HepG2 (cell line): ENCODE results near the gene SEC16A. TPM values are rescaled to one million over a fixed set of nuclear protein-coding genes. Genes with fewer than 3 reads are reported as not detected.

Experiments
- CHCHD3 ChIP-seq: sonication (generic); formaldehyde crosslinking; IDR thresholded peaks from 2 replicates; pipeline ENCODE4 v1.8.0; 2022; ENCODE audit warnings: mild to moderate bottlenecking, missing genetic modification reagents, moderate library complexity
- EP300 ChIP-seq, 3 experiments: sonication (generic) in 1 of 3; formaldehyde crosslinking in 1 of 3; IDR thresholded peaks; 2 replicates each; pipeline versions ENCODE4 v1.5.1 to v1.6.1; 2011 to 2020; ENCODE audit warnings: low read depth in 2 of 3, low read length in 2 of 3, borderline replicate concordance in 1 of 3, improper control_type of control experiment in 1 of 3, mild to moderate bottlenecking in 1 of 3, missing genetic modification reagents in 1 of 3, moderate library complexity in 1 of 3
- GATAD2A ChIP-seq: IDR thresholded peaks from 2 replicates; pipeline ENCODE4 v1.6.1; 2016
- GPBP1L1 ChIP-seq: sonication (generic); formaldehyde crosslinking; IDR thresholded peaks from 2 replicates; pipeline ENCODE4 v1.5.0; 2020; ENCODE audit warnings: mild to moderate bottlenecking, missing genetic modification reagents
- HNRNPL ChIP-seq: fragments of 200-400 bp; formaldehyde crosslinking; IDR thresholded peaks from 2 replicates; pipeline ENCODE4 v1.6.1; 2017; ENCODE audit warnings: mild to moderate bottlenecking, low read depth, low read length
- ISL2 ChIP-seq: sonication (generic); formaldehyde crosslinking; IDR thresholded peaks from 2 replicates; pipeline ENCODE4 v1.5.0; 2020; ENCODE audit warnings: missing genetic modification reagents
- SAP130 ChIP-seq: IDR thresholded peaks from 2 replicates; pipeline ENCODE4 v1.6.1; 2016; ENCODE audit warnings: low read depth
- SOX13 ChIP-seq, 3 experiments: fragments of 450-650 bp in 1 of 3; sonication (generic) in 1 of 3; formaldehyde crosslinking in 1 of 3; IDR thresholded peaks in 2 of 3; conservative IDR thresholded peaks in 1 of 3; 2 replicates each; pipeline versions ENCODE4 v1.5.0 to v1.6.1; 2016 to 2020; ENCODE audit warnings: antibody characterized with exemption in 1 of 3, mild to moderate bottlenecking in 1 of 3, missing compliant biosample characterization in 1 of 3, missing genetic modification reagents in 1 of 3, moderate library complexity in 1 of 3
- SUZ12 ChIP-seq: fragments of 150-350 bp; IDR thresholded peaks from 2 replicates; pipeline ENCODE4 v1.6.1; 2014; ENCODE audit warnings: low read depth, low read length
- ZNF234 ChIP-seq: sonication (generic); formaldehyde crosslinking; conservative IDR thresholded peaks from 2 replicates; pipeline ENCODE4 v1.5.1; 2020; ENCODE audit warnings: mild to moderate bottlenecking, missing genetic modification reagents
- ZNF772 ChIP-seq: sonication (generic); formaldehyde crosslinking; IDR thresholded peaks from 2 replicates; pipeline ENCODE4 v1.5.0; 2020; ENCODE audit warnings: mild to moderate bottlenecking, missing genetic modification reagents
- ZSCAN12 ChIP-seq: sonication (generic); formaldehyde crosslinking; IDR thresholded peaks from 2 replicates; pipeline ENCODE4 v1.9.0; 2021; ENCODE audit warnings: mild to moderate bottlenecking, missing genetic modification reagents
- ZSCAN29 ChIP-seq: sonication (generic); formaldehyde crosslinking; conservative IDR thresholded peaks from 2 replicates; pipeline ENCODE4 v1.4.0; 2020; ENCODE audit warnings: mild to moderate bottlenecking, missing genetic modification reagents
- polyA plus RNA-seq, 8 experiments: library from polyadenylated mRNA; depleted of rRNA in 3 of 8; stranded (reverse) in 7 of 8; unstranded in 1 of 8; fragments of >200 nt; fragmentation: Illumina TruSeq in 4 of 8; extraction: Trizol in 4 of 8; gene quantifications; 2 replicates each; pipeline versions ENCODE4 v1.2.1 to v1.2.3, GENCODE V29; 2011 to 2016; ENCODE audit warnings: low read depth in 4 of 8, missing spikeins in 1 of 8, mixed read lengths in 1 of 8; ENCODE audit not compliant: insufficient read depth in 1 of 8
- total RNA-seq, 5 experiments: library from RNA; depleted of rRNA; stranded (reverse); fragments of >200 nt; fragmentation: Illumina TruSeq; extraction: Trizol; gene quantifications; 2 replicates each; pipeline ENCODE4 v1.2.3, GENCODE V29; 2016; ENCODE audit warnings: low read depth in 1 of 5
- TF ChIP-seq, protein P1 (sequence below), 2 experiments: fragments of 450-650 bp in 1 of 2; sonication (generic) in 1 of 2; formaldehyde crosslinking in 1 of 2; IDR thresholded peaks; 2 replicates each; pipeline versions ENCODE4 v1.6.1 to v1.8.0; 2016 to 2022; ENCODE audit warnings: antibody characterized with exemption in 1 of 2, mild to moderate bottlenecking in 1 of 2, missing genetic modification reagents in 1 of 2
- TF ChIP-seq, protein P2 (sequence below): sonication (generic); formaldehyde crosslinking; IDR thresholded peaks from 2 replicates; pipeline ENCODE4 v1.4.0; 2020; ENCODE audit warnings: mild to moderate bottlenecking, missing genetic modification reagents

SEC16A gene
- total and polyA plus RNA-seq, 2 of the 13 experiments (the other 11 are each of a cell fraction or from before 2014, with no cell fraction given): 15.9 to 18.9 TPM

DNA sequence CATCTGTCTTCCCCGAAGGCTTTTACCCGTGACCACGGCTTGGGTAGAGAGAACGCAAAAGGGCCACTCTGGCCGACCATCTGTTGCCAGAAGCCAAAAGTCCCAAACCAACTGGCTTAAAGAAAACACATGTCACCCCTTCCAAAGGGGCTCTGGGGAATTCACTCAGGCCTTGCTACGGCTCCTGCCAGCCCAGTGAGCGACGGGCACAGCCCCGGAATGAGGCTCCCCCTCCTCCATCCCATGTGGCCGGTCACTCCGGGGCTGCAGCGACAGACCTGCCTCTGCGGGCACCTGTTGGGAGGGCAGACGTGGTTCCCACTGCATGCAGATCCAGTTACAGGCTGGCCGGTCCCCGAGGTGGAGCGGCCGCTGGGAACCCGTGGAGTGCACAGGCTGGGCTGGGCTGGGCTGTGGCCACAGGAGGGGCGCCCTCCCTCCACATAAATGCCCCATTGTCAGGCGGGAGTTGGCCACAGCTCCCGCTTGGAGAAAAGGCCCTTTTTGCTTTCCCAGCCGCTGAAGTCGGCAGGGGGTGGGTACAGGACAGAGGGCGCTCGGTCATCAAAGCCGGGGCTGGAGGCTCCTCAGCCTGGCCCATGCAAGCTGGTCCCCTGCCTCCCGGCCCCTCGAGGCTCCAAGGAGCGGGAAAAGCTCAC, 43.1 kb upstream of the SEC16A start (continued):
- TF ChIP-seq, protein P1, sequence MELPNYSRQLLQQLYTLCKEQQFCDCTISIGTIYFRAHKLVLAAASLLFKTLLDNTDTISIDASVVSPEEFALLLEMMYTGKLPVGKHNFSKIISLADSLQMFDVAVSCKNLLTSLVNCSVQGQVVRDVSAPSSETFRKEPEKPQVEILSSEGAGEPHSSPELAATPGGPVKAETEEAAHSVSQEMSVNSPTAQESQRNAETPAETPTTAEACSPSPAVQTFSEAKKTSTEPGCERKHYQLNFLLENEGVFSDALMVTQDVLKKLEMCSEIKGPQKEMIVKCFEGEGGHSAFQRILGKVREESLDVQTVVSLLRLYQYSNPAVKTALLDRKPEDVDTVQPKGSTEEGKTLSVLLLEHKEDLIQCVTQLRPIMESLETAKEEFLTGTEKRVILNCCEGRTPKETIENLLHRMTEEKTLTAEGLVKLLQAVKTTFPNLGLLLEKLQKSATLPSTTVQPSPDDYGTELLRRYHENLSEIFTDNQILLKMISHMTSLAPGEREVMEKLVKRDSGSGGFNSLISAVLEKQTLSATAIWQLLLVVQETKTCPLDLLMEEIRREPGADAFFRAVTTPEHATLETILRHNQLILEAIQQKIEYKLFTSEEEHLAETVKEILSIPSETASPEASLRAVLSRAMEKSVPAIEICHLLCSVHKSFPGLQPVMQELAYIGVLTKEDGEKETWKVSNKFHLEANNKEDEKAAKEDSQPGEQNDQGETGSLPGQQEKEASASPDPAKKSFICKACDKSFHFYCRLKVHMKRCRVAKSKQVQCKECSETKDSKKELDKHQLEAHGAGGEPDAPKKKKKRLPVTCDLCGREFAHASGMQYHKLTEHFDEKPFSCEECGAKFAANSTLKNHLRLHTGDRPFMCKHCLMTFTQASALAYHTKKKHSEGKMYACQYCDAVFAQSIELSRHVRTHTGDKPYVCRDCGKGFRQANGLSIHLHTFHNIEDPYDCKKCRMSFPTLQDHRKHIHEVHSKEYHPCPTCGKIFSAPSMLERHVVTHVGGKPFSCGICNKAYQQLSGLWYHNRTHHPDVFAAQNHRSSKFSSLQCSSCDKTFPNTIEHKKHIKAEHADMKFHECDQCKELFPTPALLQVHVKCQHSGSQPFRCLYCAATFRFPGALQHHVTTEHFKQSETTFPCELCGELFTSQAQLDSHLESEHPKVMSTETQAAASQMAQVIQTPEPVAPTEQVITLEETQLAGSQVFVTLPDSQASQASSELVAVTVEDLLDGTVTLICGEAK (IDR thresholded peaks at IDR 0.05): no peak
- TF ChIP-seq, protein P1 (CRISPR knock-in tag; IDR thresholded peaks at IDR 0.05): no peak
- TF ChIP-seq HNRNPL (peak; percentile 96), GPBP1L1 (no peak), SAP130 (CRISPR knock-in tag) (peak; percentile 10; the same call in 1 of the 2 replicates), ZSCAN29 (CRISPR knock-in tag) (no peak), ISL2 (CRISPR knock-in tag) (no peak), ZSCAN12 (CRISPR knock-in tag) (no peak), ZNF772 (CRISPR knock-in tag) (0 out of 2 replicates have a peak, but pooled peaks have one; percentile 27), SOX13 (IDR thresholded peaks at IDR 0.05) (no peak), SOX13 (CRISPR knock-in tag; conservative IDR thresholded peaks at IDR 0.05 in 1 of 2, IDR thresholded peaks at IDR 0.05 in 1 of 2) (0 out of 4 replicates have a peak, but pooled peaks of 1 of the 2 experiments have one; percentile 23), SUZ12 (no peak), ZNF234 (CRISPR knock-in tag) (no peak), CHCHD3 (CRISPR knock-in tag) (no peak), GATAD2A (0 out of 2 replicates have a peak, but pooled peaks have one; percentile 14), EP300 (IDR thresholded peaks at IDR 0.05; ENCODE audit: low read depth in 2 of 2, low read length in 2 of 2) (no peak), EP300 (CRISPR knock-in tag; IDR thresholded peaks at IDR 0.05; ENCODE audit: borderline replicate concordance) (no peak)
- TF ChIP-seq, protein P2, sequence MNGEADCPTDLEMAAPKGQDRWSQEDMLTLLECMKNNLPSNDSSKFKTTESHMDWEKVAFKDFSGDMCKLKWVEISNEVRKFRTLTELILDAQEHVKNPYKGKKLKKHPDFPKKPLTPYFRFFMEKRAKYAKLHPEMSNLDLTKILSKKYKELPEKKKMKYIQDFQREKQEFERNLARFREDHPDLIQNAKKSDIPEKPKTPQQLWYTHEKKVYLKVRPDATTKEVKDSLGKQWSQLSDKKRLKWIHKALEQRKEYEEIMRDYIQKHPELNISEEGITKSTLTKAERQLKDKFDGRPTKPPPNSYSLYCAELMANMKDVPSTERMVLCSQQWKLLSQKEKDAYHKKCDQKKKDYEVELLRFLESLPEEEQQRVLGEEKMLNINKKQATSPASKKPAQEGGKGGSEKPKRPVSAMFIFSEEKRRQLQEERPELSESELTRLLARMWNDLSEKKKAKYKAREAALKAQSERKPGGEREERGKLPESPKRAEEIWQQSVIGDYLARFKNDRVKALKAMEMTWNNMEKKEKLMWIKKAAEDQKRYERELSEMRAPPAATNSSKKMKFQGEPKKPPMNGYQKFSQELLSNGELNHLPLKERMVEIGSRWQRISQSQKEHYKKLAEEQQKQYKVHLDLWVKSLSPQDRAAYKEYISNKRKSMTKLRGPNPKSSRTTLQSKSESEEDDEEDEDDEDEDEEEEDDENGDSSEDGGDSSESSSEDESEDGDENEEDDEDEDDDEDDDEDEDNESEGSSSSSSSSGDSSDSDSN (CRISPR knock-in tag): peak; percentile 93
